Measurements from ENCODE around the gene VCAN.

GRCh38 chr5:83586874-83587776 is 115.6 kb downstream of the VCAN start:
- no peak for TF ChIP-seq CTCF (IDR thresholded peaks at IDR 0.05; ENCODE audit: low read length)
- TF ChIP-seq EZH2 (optimal IDR thresholded peaks at IDR 0.05; ENCODE audit: low read depth, low read length): no peak
- no peak for TF ChIP-seq EZH2phosphoT487 (IDR thresholded peaks at IDR 0.05; ENCODE audit: low read length)

Data from MM.1S (cell line).